Sigmoid colon (tissue), 4 donors: ENCODE data around the gene BCAN.

Experiments used
- EP300 ChIP-seq, 4 donors: sonication (generic); formaldehyde crosslinking; IDR thresholded peaks; one replicate each; pipeline ENCODE4 v1.6.1; 2017; ENCODE audit warnings: antibody characterized with exemption in 4 of 4
- TF ChIP-seq, protein P1 (sequence below), 4 experiments: fragments of 450-650 bp in 3 of 4; fragments of 200-600 bp in 1 of 4; IDR thresholded peaks; one replicate each; pipeline ENCODE4 v1.5.1; 2016 to 2019; ENCODE audit warnings: antibody characterized with exemption in 4 of 4, mild to moderate bottlenecking in 3 of 4, moderate library complexity in 2 of 4

DNA sequence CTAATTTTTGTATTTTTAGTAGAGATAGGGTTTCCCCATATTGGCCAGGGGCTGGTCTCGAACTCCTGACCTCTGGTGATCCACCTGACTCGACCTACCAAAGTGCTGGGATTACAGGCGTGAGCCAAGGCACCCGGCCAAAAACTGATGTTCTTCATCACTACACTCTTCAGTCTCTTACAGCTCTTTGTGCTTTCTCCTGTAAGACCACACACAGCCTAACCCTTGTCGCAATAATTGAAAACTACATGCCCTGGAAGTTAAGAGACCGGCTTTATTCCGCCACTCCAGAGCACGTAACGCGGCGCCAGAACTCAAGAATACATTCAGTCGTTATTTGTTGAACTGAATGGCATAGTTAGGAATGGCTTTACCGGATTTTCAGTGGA lies 41.2 kb upstream of the BCAN start:
- TF ChIP-seq, protein P1, sequence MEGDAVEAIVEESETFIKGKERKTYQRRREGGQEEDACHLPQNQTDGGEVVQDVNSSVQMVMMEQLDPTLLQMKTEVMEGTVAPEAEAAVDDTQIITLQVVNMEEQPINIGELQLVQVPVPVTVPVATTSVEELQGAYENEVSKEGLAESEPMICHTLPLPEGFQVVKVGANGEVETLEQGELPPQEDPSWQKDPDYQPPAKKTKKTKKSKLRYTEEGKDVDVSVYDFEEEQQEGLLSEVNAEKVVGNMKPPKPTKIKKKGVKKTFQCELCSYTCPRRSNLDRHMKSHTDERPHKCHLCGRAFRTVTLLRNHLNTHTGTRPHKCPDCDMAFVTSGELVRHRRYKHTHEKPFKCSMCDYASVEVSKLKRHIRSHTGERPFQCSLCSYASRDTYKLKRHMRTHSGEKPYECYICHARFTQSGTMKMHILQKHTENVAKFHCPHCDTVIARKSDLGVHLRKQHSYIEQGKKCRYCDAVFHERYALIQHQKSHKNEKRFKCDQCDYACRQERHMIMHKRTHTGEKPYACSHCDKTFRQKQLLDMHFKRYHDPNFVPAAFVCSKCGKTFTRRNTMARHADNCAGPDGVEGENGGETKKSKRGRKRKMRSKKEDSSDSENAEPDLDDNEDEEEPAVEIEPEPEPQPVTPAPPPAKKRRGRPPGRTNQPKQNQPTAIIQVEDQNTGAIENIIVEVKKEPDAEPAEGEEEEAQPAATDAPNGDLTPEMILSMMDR (IDR thresholded peaks at IDR 0.05): no peak
- no peak for TF ChIP-seq EP300 (IDR thresholded peaks at IDR 0.05)
